ENCODE results near the gene NFYC. TPM values are rescaled to one million over a fixed set of nuclear protein-coding genes. Genes with fewer than 3 reads are reported as not detected.

NFYC gene
- total RNA-seq, 1 experiment from 2014 or later = 46.5 TPM

DNA sequence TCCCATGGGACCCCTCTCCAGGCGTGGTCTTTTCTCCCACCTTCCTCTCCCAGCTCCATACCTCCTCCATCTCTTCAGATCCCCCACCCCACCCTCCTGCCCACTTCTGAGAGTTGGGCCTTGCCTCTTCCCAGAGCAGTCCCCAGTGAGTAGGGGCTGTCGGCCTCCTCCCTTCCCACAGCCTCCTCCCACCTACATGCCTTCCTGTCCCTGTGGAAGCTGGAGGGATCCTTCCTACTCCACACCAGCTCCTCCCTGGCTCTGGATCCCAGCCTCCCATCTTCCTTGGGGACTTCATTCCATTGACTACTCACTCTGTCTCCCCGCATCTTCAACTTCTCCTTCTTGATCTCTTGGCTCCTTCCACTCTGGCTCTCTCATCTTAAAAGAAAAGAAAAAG lies 116.9 kb downstream of the NFYC start (continued):
- TF ChIP-seq USF2 (CRISPR knock-in tag; IDR thresholded peaks at IDR 0.05) = no peak
- TF ChIP-seq PRRX2 (CRISPR knock-in tag; IDR thresholded peaks at IDR 0.05) = no peak
- no peak for TF ChIP-seq ZBTB21 (CRISPR knock-in tag; IDR thresholded peaks at IDR 0.05; ENCODE audit: borderline replicate concordance)
- no peak for TF ChIP-seq ZNF425 (CRISPR knock-in tag; conservative IDR thresholded peaks at IDR 0.05)
- TF ChIP-seq ZNF232 (CRISPR knock-in tag; IDR thresholded peaks at IDR 0.05) = no peak
- TF ChIP-seq FOXP1 (CRISPR knock-in tag; IDR thresholded peaks at IDR 0.05; ENCODE audit: borderline replicate concordance) = no peak
- no peak for TF ChIP-seq IRF2 (CRISPR knock-in tag; IDR thresholded peaks at IDR 0.05; ENCODE audit: borderline replicate concordance, low read depth)
- TF ChIP-seq E2F1 (CRISPR knock-in tag; IDR thresholded peaks at IDR 0.05) = no peak
- no peak for TF ChIP-seq ETV6 (CRISPR knock-in tag; IDR thresholded peaks at IDR 0.05)

DNA sequence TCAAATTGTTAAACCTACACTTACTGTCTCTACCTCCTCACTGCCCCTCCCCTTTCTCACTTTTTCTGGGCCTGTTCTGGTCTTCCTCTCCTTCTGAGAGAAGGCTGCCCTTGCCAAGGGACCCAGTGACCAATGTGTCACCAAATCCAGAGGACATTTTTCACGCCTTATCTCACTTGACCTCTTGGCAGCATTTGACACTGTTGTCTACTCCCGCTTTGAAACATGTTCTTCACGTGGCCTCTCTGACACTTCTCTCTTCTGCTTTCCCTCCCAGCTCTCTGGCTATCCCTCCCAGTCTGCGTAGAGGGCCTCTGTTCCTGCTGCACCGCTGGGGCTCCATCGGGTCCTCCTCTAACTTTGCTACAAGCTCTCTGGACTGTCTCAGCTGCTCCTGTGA lies 117.4 kb downstream of the NFYC start:
- POLR2A ChIA-PET = no interaction called here
- peaks cover 15% of the 10 kb centered on the region for H3K4me1 Mint-ChIP-seq
- H3K9me3 Mint-ChIP-seq = no peaks in the 10 kb centered on the region

GRCh38 chr1:40810927-40811326 lies 119.4 kb downstream of the NFYC start:
- CTCF ChIA-PET = no interaction called here
- POLR2A ChIA-PET = no interaction called here
- DNase-seq (ENCODE audit: low spot score) (no peak), ATAC-seq (no peak)
- no peak for TF ChIP-seq NFE2L1 (CRISPR knock-in tag; IDR thresholded peaks at IDR 0.05)
- TF ChIP-seq NR3C1 (CRISPR knock-in tag; conservative IDR thresholded peaks at IDR 0.05; ENCODE audit: low read depth) = no peak
- TF ChIP-seq EMX1 (CRISPR knock-in tag; IDR thresholded peaks at IDR 0.05) = no peak
- TF ChIP-seq, protein P1, sequence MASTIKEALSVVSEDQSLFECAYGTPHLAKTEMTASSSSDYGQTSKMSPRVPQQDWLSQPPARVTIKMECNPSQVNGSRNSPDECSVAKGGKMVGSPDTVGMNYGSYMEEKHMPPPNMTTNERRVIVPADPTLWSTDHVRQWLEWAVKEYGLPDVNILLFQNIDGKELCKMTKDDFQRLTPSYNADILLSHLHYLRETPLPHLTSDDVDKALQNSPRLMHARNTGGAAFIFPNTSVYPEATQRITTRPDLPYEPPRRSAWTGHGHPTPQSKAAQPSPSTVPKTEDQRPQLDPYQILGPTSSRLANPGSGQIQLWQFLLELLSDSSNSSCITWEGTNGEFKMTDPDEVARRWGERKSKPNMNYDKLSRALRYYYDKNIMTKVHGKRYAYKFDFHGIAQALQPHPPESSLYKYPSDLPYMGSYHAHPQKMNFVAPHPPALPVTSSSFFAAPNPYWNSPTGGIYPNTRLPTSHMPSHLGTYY (CRISPR knock-in tag; IDR thresholded peaks at IDR 0.05) = no peak
- TF ChIP-seq MYBL2 (CRISPR knock-in tag; IDR thresholded peaks at IDR 0.05) = no peak
- no peak for TF ChIP-seq ELF4 (CRISPR knock-in tag; IDR thresholded peaks at IDR 0.05; ENCODE audit: low read depth)
- no peak for TF ChIP-seq SOX15 (CRISPR knock-in tag; IDR thresholded peaks at IDR 0.05)
- TF ChIP-seq TP53 (CRISPR knock-in tag; IDR thresholded peaks at IDR 0.05) = no peak
- no peak for TF ChIP-seq CDX4 (CRISPR knock-in tag; IDR thresholded peaks at IDR 0.05; ENCODE audit: borderline replicate concordance)
- Mint-ChIP-seq H3K27ac (no peak overlapping the region), H3K4me3 (no peak overlapping the region), H3K9me3 (no peaks in the 10 kb centered on the region), H3K36me3 (no peaks in the 10 kb centered on the region), H3K4me1 (peaks cover 7% of the 10 kb centered on the region), H3K27me3 (ENCODE audit: low read depth) (no peaks in the 10 kb centered on the region; the same call in 1 of the 2 replicates)

More for the DNA sequence above, 117.4 kb downstream of the NFYC start:
- Mint-ChIP-seq H3K27me3 (ENCODE audit: low read depth) (no peaks in the 10 kb centered on the region; the same call in 1 of the 2 replicates), H3K36me3 (no peaks in the 10 kb centered on the region), H3K27ac (no peak overlapping the region), H3K4me3 (no peak overlapping the region)
- no peak for ATAC-seq
- CTCF ChIA-PET = interaction anchor here (1.0 kb wide), 1 partner anchor 35 kb away, joined by 4 read pairs; no protein-coding TSS in a partner anchor
- TF ChIP-seq SMAD4 (CRISPR knock-in tag; IDR thresholded peaks at IDR 0.05) (no peak), TCF7 (CRISPR knock-in tag; IDR thresholded peaks at IDR 0.05; ENCODE audit: low read depth) (no peak), CBFB (CRISPR knock-in tag; IDR thresholded peaks at IDR 0.05; ENCODE audit: low read depth) (no peak)
- TF ChIP-seq, protein P2, sequence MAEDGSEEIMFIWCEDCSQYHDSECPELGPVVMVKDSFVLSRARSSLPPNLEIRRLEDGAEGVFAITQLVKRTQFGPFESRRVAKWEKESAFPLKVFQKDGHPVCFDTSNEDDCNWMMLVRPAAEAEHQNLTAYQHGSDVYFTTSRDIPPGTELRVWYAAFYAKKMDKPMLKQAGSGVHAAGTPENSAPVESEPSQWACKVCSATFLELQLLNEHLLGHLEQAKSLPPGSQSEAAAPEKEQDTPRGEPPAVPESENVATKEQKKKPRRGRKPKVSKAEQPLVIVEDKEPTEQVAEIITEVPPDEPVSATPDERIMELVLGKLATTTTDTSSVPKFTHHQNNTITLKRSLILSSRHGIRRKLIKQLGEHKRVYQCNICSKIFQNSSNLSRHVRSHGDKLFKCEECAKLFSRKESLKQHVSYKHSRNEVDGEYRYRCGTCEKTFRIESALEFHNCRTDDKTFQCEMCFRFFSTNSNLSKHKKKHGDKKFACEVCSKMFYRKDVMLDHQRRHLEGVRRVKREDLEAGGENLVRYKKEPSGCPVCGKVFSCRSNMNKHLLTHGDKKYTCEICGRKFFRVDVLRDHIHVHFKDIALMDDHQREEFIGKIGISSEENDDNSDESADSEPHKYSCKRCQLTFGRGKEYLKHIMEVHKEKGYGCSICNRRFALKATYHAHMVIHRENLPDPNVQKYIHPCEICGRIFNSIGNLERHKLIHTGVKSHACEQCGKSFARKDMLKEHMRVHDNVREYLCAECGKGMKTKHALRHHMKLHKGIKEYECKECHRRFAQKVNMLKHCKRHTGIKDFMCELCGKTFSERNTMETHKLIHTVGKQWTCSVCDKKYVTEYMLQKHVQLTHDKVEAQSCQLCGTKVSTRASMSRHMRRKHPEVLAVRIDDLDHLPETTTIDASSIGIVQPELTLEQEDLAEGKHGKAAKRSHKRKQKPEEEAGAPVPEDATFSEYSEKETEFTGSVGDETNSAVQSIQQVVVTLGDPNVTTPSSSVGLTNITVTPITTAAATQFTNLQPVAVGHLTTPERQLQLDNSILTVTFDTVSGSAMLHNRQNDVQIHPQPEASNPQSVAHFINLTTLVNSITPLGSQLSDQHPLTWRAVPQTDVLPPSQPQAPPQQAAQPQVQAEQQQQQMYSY (CRISPR knock-in tag; IDR thresholded peaks at IDR 0.05) = no peak
- no peak for DNase-seq (ENCODE audit: low spot score)
